CD4-positive, alpha-beta T cell treated with Interleukin-1 beta for 1 hour (primary cell): ENCODE data around the gene VSIG10L.

Experiments
- DNase-seq, 2 donors: peaks; one replicate each; pipeline ENCODE4 v3.0.0-alpha.2; 2020 to 2022

VSIG10L gene

DNA sequence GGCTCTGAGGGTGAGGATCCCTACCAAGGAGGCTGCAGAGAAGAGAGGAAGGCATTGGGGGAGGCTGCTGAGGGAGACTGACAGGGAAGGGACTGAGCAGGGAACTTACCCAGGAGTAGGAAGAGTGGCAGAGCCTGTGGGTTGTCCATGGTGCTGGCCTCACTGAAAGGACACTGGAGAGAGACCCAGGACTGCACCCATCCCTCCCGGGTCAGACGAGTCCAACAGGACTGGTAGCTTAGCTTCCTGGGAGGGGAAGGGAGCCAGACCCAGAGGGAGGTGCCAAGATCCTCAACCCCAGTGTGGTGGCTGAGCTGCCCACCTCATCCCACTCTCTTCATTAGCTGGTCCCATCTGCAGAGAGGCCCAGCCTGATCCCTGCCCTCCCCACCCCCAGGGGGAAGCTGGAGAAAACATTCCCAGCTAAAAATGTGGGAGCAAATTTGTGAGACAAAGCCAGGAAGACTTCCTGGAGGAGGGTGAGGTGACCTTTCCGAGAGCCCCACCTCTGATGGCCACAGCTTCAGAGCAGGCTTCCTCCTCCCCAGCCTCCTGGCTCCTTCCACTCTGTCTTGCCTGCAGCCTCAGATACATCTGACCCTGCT is at the start of gene VSIG10L:
Gene VSIG10L (minus strand): TSS at position 164 of the 605 bp plus-strand sequence. CDS start 15 bp downstream, at position 149.
- DNase-seq, result no peak

DNA sequence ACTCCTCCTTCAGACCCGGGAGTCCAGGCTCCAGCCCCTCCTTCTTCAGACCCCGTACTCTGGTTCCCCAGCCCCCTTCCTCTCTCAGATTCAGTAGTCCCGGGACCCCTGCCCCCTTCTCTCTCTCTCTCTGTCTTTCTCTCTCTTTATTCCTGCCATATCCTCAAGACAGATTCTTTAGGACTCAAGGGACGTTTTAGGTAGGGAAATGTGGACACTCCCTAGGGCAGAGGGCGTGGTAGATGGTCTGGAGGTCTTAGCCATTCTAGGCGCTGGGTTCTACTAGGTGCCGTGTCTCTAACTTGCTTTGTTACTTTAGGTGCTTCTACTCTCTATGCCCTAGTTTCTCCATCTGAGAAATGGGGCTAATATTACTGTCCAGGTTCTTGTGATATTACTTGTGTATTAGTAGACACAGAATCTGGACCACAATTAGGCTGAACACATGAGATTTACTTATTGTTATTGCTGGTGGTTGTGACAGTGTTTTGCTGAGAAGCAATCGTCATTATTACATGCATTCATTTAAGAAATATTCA is 49.2 kb upstream of the VSIG10L start:
- no peak for DNase-seq

DNA sequence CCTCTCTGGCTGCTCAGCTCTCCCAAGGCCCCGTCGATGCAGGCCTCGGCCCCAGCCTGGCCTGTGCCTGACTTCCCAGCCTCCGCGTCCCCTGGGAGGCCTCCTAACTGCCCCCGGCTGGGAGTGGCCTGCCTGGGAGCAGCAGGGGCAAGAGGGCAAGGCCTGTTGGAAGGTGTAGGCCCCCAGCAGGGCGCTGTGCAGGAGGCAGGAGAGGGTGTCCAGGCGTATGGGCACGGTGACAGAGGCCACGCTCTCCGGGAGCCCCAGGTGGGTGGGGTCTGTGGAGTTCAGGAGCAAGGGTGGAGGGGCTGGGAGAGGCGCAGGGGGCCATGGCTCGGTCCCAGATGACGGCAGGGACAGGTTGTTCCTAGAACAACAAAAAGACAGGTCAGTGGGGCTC is 47.2 kb upstream of the VSIG10L start:
- no peak for DNase-seq

DNA sequence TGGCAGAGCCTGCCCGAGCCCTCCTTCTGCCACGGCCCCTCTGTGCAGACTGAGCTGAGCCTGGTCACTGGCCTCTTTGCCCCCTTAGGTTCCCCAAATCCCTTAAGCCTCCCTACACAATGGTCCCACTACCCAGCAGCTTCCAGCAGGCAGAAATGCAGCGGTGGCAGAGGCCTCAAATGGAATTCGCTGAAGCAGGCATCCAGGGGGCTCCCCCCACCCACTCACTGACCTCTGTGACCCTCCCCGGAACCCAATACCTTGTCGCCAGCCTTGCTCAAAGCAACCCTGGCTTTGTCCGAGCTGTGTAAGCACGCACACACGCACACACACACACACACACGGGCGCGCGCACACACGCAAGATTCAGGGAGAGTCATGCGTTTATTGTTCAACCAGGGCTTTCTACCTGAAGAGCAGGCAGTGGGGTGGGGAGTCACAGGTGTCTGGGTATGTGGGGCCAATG is 46.0 kb upstream of the VSIG10L start, which contains the start of gene LIM2:
Gene LIM2 (minus strand): TSS at position 51 of the 466 bp plus-strand sequence. CDS start 531 bp downstream, outside the sequence.
- DNase-seq, result no peak

DNA sequence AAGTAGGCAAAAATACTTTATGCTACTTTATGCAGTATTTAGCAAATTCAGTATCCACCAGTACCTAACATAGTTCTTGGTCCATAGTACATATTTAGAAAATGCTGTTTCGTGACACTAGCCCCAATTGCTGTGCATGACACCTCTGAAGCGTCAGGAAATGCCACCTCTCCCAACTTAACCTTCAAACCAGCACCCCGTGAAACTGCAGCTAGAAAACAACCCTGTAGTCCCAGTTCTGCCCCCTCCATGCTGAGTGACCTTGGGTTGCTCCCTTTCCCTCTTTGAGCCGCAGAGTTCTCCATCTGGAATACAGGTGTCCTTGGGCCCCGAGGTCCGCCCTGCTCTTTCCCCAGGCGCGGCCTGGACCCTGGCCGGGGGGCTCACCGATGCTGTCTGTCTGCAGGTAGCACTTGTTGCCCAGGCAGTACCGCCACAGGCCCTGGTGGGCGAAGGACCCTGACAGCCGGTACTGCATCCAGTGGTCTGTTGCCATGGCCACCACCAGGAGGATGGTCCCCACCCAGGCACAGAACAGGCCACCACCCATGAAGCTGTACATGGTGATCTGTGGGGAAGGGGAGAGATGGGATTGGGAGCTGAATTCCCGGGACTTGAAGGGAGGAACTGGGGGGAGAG is 45.1 kb upstream of the VSIG10L start:
- no peak for DNase-seq

DNA sequence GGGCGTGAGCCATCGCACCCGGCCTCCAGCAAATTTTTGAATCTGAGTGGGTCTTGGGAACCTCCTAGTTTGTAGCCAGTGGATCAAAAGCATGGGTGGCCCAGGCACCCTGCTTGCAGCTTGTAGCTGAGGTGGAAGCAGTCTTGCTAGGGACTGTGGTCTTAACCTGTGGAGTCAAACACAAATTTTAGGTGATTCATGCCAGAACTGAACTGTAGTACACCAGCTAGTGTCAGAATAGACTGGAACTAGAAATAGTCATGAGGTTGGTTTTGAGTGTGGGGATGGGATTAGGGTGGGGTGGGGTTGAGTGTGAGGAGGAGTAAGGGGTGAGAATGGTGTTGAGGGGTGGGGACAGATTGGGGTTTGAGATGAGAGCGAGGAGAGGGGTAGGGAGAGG is 40.1 kb upstream of the VSIG10L start:
- no peak for DNase-seq

DNA sequence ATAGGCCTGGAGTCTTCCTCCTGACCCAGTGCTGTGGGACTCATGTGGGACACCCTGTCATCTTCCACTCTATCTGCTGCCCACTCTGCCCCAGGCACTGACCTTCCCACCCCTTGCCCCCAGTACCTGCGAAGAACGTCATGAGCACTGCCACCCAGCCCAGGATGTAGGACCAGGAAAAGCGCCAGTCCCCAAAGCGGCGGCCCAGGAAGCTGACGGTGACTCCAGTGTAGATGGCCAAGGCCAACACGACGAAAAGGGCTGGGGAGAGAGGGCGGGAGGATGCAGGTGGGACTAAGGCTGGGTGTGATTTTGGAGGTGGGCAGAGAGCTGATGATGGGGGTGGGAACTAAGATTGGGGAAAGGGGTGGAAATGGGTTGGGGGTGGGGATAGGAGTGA is 38.4 kb upstream of the VSIG10L start:
- DNase-seq, result no peak

DNA sequence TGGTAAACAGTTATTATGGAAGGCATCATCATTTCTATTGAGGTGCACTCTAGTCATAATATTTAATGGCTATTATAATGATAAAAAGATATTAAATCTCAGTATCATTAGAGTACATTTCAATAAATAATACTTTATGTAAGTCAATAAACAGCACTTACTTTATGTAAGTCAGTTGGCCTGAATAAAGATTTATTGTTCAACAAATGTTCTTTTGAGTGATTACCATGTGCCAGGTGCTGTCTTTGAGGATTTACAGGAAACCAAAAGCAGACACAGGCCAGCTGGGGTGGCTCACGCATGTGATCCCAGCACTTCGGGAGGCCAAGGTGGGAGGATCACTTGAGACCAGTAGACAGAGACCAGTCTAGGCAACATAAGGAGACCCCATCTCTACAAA is 35.5 kb upstream of the VSIG10L start:
- DNase-seq, result no peak

DNA sequence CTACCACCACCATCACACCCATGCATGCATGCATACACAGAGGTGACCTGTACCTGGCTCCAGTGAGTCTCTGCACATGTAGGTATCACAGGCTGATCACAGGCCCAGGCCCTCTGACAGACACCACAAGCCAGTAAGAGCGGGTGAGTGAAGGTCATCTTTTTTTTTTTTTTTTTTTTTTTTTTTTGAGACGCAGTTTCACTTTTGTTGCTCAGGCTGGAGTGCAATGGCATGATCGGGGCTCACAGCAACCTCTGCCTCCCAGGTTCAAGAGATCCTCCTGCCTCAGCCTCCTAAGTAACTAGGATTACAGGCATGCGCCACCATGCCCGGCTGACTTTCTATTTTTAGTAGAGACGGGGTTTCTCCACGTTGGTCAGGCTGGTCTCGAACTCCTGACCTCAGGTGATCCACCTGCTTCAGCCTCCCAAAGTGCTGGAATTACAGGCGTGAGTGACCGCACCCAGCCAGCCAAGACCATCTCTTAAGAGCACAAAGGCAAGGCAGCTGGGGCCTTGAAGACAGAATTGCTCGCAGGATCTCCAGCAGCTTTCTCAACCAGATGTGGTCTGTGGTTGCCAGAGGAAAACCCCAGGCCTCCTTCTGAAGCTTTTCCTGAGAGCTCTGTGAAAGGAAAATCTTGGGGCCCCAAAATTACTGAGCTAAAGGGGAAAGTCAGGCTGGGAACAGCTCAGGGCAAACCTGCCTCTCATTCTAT is 33.7 kb upstream of the VSIG10L start:
- peak; percentile 15 to 41 for DNase-seq

DNA sequence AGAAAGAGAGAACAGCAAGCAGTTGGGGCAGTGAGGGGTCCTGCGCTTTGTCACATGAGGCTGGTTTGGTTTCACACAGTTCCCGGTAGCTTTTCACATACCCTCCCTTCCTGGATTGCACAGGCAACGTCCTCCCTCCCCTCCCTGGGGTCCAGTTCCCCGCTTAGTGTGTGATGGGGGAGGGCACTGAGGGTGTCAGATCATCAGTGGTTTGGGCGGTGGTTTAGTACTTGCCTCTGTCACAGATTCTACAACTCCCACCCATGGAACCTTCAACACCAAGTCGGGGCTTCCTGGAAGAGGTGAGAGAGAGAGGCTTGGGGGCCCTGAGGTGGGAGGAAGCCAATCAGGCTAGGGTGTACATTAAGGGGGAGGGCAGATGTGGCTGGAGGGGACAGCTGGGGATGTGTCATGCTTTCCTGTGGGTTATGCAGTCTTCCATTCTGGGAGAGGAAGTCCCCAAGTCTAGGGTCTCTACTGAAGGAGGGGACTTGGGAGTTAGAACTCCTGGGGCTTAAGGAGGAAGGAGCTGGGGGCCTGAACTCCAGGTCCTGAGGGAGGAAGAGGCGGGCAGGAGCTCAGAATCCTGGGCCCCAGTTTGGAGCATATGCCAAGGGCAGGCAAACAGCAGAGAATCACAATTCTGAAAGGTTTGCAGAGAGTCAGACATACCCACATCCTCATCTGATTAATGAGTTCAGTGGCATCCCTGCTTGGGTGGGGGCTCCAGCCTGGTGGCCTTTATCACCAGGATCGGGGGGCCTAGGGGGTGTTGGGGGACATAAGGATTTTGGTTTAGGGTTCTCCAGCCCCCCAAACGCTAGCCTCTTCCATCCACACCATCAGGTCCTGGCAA is 30.9 kb upstream of the VSIG10L start, which contains the start of gene NKG7:
Gene NKG7 (minus strand): TSS at position 6 of the 856 bp plus-strand sequence. CDS start 119 bp downstream, outside the sequence.
- peak; percentile 78 to 82 for DNase-seq

DNA sequence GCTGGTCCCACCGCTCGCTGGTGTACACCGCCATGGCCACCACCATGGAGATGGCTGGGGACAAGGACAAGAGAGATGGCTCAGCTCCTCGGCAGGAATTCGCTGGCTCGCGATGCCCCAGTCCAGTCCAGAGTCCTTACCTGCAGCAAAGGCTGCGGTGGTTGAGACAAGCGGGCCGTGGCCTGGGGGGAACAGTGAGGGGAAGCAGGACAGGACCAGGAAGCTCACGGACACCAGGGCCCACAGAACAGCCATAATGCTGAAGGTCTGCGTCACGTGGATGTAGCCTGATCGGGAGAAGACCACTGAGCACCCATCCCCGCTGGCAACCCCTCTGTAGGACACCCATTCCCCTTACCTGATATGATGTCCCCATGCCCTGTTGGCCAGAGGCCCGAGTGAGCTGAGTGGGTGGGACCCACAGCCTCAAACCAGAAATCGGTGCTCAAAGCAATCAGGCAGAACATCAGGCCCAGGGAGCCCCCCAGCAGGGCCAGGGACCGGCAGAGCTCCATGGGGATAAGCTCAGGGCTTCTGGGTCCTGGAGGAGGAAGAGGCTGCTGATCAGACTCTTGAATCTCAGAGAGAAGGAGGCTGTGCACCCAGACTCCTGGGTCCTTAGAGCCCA is 30.2 kb upstream of the VSIG10L start:
- DNase-seq, result no peak

DNA sequence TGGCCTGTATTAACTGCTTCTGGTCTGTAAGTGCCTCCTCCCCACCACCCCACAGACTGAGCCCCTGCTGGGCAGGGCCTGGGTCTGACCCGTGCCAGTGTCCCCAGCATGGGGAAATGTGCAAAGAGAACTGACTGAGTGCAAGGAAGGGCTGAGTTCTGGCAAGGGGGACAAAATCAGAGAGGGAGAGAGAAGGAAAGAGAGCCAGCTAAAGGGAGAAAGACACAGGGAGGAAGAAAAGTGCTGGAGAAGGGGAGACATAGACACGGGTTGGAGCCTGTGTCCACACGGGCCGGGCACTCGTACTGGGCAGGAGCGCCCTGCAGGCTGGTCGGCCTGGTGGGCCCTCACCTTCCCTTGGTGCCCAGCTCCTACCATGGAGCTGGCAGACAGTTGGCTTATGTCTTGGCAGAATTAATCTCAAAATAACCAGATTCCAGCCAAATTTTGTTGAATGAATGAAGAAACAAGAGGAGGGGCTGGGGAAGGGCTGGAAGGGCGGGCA is 29.3 kb upstream of the VSIG10L start:
- DNase-seq, result no peak

DNA sequence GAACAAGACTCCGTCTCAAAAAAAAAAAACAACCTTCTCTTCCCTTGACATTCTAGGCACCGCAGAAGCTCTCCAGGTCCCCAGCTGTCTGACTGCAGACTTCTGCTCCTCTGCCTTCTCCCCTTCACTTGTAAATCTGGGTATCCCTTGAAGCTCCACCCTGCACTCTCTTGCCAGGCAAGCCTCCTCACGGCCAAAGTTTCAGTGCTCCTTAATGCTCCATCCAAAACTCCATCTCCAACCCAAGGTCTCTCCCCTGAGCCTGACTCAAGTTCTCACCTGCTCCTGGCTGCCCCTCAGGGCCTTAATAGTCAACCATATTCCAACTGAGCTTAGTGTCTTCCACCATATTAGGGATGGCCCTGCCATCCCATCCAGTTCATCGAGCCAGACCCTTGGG is 28.3 kb upstream of the VSIG10L start:
- no peak for DNase-seq

DNA sequence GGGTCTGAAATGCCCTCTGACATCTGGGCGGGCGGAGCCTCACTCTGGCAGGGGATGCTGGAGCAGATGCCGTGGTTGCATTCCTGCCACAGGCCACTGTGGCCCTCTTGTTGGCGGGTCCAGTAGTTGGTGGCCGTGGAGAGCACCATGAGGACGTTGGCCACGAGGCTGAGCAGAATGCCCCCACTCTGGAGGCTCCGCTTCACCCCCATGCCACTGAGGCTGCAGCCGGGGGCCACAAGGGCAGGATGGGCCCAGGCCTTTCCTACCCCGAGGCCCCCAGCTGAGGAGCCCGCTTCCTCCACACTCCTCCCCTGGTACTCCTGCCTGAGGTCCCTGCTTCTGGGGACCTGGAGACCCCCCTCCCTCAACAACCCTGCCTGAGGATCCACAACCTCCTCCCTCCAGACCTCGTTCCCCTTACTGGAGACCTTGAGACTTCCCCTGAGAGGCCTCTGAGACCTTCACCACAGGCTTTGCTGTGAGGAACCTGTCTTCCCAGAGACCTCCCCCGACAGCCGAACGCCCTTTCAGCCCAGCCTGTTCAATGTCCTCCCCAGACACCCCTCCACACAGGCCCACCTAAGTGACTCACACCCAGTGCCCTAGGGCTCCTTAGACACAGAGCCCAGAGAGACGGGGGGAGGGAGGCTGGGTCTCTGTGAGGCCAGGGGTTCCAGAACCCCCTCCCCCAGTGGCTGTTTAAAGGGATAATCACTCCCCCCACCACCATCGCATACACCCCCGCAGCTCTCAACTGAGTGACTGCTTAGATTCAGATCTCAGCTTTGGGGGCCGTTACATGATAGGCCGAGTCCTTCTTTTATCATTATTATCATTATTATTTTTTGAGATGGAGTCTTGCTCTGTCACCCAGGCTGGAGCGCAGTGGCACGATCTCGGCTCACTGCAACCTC is 26.7 kb upstream of the VSIG10L start, which contains the start of gene CLDND2:
Gene CLDND2 (minus strand): TSS at position 638 of the 917 bp plus-strand sequence. CDS start 426 bp downstream, at position 212.
- peak in 1 of 2 donors; percentile 36 for DNase-seq

DNA sequence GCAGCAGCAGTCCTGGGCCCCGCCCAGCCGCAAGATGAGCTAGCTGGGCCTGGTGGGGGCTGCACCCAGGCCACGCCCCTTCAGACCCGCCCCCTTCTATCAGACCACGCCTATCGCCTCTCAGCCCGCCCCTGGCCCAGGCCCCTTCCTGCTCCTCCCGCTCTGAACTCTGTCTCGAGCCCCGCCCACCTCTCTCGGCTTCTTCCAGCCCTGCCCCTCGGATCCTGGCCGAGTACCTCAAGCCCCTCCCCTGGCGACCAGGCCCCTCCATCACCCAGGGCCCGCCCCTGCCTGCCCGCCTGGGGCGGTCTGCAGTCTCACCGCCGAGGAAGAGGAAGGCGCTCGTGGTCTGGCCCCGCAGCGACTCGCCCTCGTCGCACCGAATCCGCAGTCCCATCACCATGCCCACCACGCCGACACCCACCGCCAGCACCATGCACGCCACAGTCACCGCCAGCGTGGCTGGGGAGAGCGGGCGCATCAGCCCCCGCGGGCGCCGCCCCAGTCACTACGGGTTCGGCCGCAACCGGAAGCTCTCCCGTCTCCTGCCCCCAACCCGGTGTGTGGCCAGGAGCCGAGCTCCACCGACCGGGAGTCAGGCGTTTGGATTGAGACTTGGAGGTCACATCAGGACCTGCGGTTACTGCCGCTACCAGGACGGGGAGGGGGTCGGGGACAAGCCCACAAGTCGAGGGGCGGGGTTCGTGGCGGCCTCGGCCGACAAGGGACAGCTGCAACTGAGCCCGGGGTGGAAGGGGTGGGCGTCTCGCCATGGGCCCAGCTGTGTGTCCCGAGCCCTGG is 25.8 kb upstream of the VSIG10L start:
- DNase-seq, result peak; percentile 97

DNA sequence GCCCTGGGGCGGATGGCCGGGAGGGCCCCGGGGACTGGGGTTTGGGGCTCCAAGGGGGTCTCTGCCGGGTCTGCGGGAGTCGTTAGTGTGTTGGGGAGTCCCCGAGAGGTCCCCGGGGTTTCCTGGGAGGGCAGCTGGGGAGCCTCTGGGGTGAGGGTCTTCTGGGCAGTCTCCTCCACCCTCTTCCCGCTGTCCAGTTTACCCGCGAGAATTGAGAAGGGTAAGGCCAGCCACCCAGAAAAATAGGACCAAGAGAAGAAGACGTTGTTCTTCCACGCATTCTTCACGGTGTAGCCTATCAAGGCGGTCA is 25.3 kb upstream of the VSIG10L start:
- DNase-seq, result no peak

DNA sequence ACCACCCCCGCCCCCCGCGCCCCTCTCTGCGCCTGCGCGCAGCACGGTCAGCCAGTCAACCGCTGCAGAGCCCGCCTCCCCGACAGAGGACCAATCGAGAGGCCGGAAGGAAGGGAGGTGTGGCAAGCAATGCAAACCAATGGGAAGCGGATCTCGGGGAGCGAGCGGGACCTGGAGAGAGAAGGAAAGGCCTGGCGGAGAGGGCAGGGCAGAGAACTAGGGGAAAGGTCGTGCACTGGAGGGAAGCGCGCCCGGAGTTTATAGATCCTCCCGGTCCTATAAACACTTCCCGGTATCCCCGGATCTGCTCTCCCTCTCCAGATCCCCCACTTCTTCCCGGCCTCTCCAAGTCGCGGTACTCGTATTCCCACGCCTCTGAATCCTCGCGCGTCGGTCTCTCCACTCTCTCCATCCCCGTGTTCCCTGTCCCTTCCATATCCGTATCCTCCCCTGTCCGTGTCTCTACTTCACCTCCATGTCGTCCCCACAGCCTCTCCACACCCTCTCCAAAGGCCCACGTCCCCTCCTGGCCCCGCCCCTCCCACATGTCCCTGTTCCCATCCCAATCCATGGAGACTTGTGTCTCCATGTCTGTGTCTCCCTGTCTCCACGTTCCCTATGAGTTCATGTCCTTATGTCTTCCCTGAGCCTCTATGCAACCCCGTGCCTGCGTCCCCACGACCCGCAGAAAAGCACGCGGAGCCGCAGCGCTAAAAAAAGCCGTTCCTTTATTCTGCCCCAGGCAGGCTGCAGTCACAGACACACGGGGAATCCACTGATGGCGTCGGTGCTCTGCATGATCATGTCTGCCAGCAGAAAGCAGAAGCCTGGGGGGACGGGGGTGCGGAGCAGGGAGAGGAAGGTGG is 24.7 kb upstream of the VSIG10L start:
- DNase-seq, result peak; percentile 94 to 95

DNA sequence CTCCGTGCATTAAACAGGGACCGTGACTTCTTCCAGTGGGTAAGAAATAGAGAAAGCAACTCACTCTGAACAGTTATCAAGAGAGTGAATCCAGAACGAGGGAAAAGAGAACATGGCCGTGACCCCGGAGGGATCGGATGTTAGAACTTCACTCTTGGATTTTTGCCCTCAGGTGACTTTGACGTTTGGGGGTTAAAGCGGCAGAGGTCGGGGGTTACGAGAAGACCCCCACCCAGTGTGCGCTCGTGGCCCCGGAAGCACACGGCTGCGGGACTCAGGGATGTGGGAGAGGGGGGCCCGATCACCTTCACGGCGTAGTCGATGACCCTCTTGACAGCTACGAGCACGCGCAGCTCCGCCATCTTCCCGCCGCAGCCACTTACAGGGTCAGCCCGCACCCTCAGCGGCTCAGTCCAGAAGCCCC is 24.0 kb upstream of the VSIG10L start, which contains the start of gene ETFB:
Gene ETFB (minus strand): TSS at position 424 of the 424 bp plus-strand sequence. CDS start 62 bp downstream, at position 362.
- DNase-seq, result no peak
